ENCODE measurements around the gene VAV1.

The VAV1 gene

GRCh38 chr19:6811906-6812305, 39.4 kb downstream of the VAV1 start:
- no peaks in the 10 kb centered on the region for H3K4me1 ChIP-seq (ENCODE audit: insufficient read depth, low read length)
- H3K9me3 ChIP-seq (ENCODE audit: low read length): no peaks in the 10 kb centered on the region
- H3K27me3 ChIP-seq (ENCODE audit: insufficient read depth, low read length): no peaks in the 10 kb centered on the region
- no peaks in the 10 kb centered on the region for H3K36me3 ChIP-seq (ENCODE audit: insufficient read depth, low read length)
- H3K4me3 ChIP-seq (ENCODE audit: low read length): peak overlapping the region; percentile 19
- H2AFZ ChIP-seq (ENCODE audit: low read depth, low read length): peak overlapping the region; percentile 93

- H3K27me3 ChIP-seq (ENCODE audit: insufficient read depth, low read length): no peaks in the 10 kb centered on the region
- no peaks in the 10 kb centered on the region for H3K9me3 ChIP-seq (ENCODE audit: low read length)
- H3K36me3 ChIP-seq (ENCODE audit: insufficient read depth, low read length): no peaks in the 10 kb centered on the region
- H3K4me3 ChIP-seq (ENCODE audit: low read length): no peak overlapping the region
- H3K4me1 ChIP-seq (ENCODE audit: insufficient read depth, low read length): no peaks in the 10 kb centered on the region
- H2AFZ ChIP-seq (ENCODE audit: low read depth, low read length): peak overlapping the region; percentile 93
Measured at GRCh38 chr19:6812612-6813011, 40.1 kb downstream of the VAV1 start.

DNA sequence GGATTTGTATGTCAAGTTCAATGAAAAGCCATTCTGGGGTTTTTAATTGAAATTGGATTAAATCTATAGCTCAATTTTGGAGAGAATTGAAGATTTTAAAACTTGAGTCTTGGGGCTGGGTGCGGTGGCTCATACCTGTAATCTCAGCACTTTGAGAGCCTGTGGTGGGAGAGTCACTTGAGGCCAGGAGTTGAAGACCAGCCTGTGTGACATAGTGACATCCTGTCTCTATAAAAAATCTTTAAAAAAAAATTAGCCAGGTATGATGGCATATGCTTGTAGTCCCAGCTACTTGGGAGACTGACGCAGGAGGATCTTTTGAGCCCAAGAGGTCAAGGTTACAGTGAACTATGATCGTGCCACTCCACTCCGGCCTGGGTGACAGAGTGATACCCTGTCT, 41.2 kb downstream of the VAV1 start:
- Histone ChIP-seq H3K4me1 (ENCODE audit: insufficient read depth, low read length) (no peaks in the 10 kb centered on the region), H3K9me3 (ENCODE audit: low read length) (no peaks in the 10 kb centered on the region), H3K4me3 (ENCODE audit: low read length) (no peak overlapping the region)

GRCh38 chr19:6817179-6817578, 44.7 kb downstream of the VAV1 start:
- Histone ChIP-seq H2AFZ (ENCODE audit: low read depth, low read length) (no peak overlapping the region), H3K9me3 (ENCODE audit: low read length) (peaks cover 2% of the 10 kb centered on the region), H3K36me3 (ENCODE audit: insufficient read depth, low read length) (no peaks in the 10 kb centered on the region), H3K4me3 (ENCODE audit: low read length) (no peak overlapping the region), H3K4me1 (ENCODE audit: insufficient read depth, low read length) (no peaks in the 10 kb centered on the region), H3K27me3 (ENCODE audit: insufficient read depth, low read length) (no peaks in the 10 kb centered on the region)

More for the DNA sequence above, 41.2 kb downstream of the VAV1 start:
- no peak overlapping the region for H2AFZ ChIP-seq (ENCODE audit: low read depth, low read length)
- no peaks in the 10 kb centered on the region for H3K36me3 ChIP-seq (ENCODE audit: insufficient read depth, low read length)
- H3K27me3 ChIP-seq (ENCODE audit: insufficient read depth, low read length): no peaks in the 10 kb centered on the region

DNA sequence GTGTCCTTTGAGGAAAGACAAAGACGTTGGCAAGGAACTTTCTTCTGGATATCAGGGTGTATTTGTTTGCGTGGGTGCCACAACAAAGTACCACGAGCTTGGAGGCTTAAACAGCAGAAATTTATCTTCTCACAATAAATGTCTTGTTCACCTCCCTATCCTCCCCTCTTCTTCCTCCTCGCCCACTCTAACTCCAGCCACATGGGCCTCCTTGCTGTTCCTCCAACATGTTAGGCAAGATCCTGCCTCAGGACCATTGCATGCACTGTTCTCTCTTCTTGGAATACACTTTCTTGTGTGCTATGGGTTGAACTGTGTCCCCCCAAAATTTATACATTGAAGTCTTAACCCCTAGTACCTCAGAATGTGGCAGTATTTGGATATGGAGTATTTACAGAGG, 45.7 kb downstream of the VAV1 start:
- H3K36me3 ChIP-seq (ENCODE audit: insufficient read depth, low read length): no peaks in the 10 kb centered on the region
- no peaks in the 10 kb centered on the region for H3K27me3 ChIP-seq (ENCODE audit: insufficient read depth, low read length)
- no peaks in the 10 kb centered on the region for H3K4me1 ChIP-seq (ENCODE audit: insufficient read depth, low read length)
- peaks cover 2% of the 10 kb centered on the region for H3K9me3 ChIP-seq (ENCODE audit: low read length)
- no peak overlapping the region for H3K4me3 ChIP-seq (ENCODE audit: low read length)
- H2AFZ ChIP-seq (ENCODE audit: low read depth, low read length): no peak overlapping the region

- Histone ChIP-seq H3K4me1 (ENCODE audit: insufficient read depth, low read length) (no peaks in the 10 kb centered on the region), H2AFZ (ENCODE audit: low read depth, low read length) (no peak overlapping the region), H3K36me3 (ENCODE audit: insufficient read depth, low read length) (no peaks in the 10 kb centered on the region), H3K4me3 (ENCODE audit: low read length) (no peak overlapping the region), H3K27me3 (ENCODE audit: insufficient read depth, low read length) (no peaks in the 10 kb centered on the region), H3K9me3 (ENCODE audit: low read length) (peaks cover 2% of the 10 kb centered on the region)
Measured at GRCh38 chr19:6819323-6819722, 46.8 kb downstream of the VAV1 start.

DNA sequence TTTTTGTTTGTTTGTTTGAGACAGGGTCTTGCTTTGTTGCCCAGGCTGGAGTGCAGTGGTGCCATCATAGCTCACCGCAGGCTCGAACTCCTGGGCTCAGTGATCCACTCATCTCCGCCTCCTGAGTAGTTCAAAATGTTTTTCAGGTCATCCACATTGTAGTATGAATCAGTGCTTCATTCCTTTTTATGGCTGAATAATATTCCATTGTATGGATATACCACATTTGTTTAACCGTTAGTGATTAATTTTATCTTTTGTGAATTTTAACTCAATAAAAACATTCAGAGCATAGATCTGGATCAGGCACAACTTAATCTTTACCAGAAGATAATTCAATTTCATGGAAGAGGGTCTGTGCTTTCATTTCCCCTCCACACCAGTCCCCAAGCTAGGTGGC, 47.7 kb downstream of the VAV1 start:
- H3K27me3 ChIP-seq (ENCODE audit: insufficient read depth, low read length): no peaks in the 10 kb centered on the region
- no peaks in the 10 kb centered on the region for H3K4me1 ChIP-seq (ENCODE audit: insufficient read depth, low read length)
- peaks cover 2% of the 10 kb centered on the region for H3K9me3 ChIP-seq (ENCODE audit: low read length)
- H2AFZ ChIP-seq (ENCODE audit: low read depth, low read length): no peak overlapping the region
- H3K36me3 ChIP-seq (ENCODE audit: insufficient read depth, low read length): no peaks in the 10 kb centered on the region
- no peak overlapping the region for H3K4me3 ChIP-seq (ENCODE audit: low read length)

- no peaks in the 10 kb centered on the region for H3K27me3 ChIP-seq (ENCODE audit: insufficient read depth, low read length)
- no peaks in the 10 kb centered on the region for H3K4me1 ChIP-seq (ENCODE audit: insufficient read depth, low read length)
- H3K36me3 ChIP-seq (ENCODE audit: insufficient read depth, low read length): no peaks in the 10 kb centered on the region
- peaks cover 2% of the 10 kb centered on the region for H3K9me3 ChIP-seq (ENCODE audit: low read length)
- no peak overlapping the region for H3K4me3 ChIP-seq (ENCODE audit: low read length)
- H2AFZ ChIP-seq (ENCODE audit: low read depth, low read length): no peak overlapping the region
Measured at GRCh38 chr19:6821639-6822310, 49.3 kb downstream of the VAV1 start.

DNA sequence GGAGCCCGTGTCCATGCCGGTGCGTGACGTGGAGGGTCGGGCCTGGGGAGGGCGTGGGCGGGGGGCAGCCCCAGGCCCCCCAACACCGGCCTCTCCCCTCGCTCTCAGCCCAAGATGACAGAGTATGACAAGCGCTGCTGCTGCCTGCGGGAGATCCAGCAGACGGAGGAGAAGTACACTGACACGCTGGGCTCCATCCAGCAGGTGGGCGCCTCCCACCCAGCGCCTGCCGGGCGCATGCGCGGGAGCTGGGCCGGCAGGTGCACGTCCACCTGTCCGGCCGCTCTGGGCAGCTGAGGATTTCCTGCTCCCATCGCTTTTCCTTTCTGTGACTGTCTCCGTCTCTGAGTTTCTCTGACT, 49.8 kb downstream of the VAV1 start:
- H3K27me3 ChIP-seq (ENCODE audit: insufficient read depth, low read length): no peaks in the 10 kb centered on the region

DNA sequence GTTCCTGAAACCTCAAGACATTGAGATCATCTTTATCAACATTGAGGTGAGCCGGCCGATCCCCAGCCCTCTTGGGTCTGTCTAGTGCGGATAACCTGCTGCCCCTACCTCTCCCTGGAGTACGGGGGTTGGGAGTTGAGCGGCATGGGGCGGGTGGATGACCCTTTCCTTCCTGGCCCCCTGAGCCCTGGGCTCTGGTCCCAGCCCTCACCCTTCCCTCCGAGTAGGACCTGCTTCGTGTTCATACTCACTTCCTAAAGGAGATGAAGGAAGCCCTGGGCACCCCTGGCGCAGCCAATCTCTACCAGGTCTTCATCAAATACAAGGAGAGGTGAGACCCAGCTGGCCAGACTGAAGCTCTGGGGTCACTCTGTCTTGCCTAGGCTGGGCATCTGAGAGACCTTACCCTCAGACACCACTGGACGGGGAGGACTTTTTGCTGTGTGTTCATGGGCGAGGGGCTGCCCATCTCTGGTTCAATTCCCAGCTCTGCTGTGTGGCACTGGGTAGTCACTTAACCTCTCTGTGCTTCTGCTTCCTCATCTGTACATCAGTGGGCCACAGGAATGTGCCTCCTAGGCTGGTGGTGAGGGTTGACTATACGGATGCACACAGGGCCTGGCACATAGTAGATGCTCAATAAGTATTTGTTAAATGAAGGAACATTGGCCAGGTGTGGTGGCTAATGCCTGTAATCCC, 52.7 kb downstream of the VAV1 start:
- H3K36me3 ChIP-seq (ENCODE audit: insufficient read depth, low read length): no peaks in the 10 kb centered on the region
- no peaks in the 10 kb centered on the region for H3K9me3 ChIP-seq (ENCODE audit: low read length)
- H3K27me3 ChIP-seq (ENCODE audit: insufficient read depth, low read length): no peaks in the 10 kb centered on the region
- no peak overlapping the region for H2AFZ ChIP-seq (ENCODE audit: low read depth, low read length)
- no peak overlapping the region for H3K4me3 ChIP-seq (ENCODE audit: low read length)
- no peaks in the 10 kb centered on the region for H3K4me1 ChIP-seq (ENCODE audit: insufficient read depth, low read length)

More for the DNA sequence above, 49.8 kb downstream of the VAV1 start:
- Histone ChIP-seq H3K4me3 (ENCODE audit: low read length) (no peak overlapping the region), H2AFZ (ENCODE audit: low read depth, low read length) (no peak overlapping the region), H3K4me1 (ENCODE audit: insufficient read depth, low read length) (no peaks in the 10 kb centered on the region), H3K9me3 (ENCODE audit: low read length) (peaks cover 2% of the 10 kb centered on the region), H3K36me3 (ENCODE audit: insufficient read depth, low read length) (no peaks in the 10 kb centered on the region)

DNA sequence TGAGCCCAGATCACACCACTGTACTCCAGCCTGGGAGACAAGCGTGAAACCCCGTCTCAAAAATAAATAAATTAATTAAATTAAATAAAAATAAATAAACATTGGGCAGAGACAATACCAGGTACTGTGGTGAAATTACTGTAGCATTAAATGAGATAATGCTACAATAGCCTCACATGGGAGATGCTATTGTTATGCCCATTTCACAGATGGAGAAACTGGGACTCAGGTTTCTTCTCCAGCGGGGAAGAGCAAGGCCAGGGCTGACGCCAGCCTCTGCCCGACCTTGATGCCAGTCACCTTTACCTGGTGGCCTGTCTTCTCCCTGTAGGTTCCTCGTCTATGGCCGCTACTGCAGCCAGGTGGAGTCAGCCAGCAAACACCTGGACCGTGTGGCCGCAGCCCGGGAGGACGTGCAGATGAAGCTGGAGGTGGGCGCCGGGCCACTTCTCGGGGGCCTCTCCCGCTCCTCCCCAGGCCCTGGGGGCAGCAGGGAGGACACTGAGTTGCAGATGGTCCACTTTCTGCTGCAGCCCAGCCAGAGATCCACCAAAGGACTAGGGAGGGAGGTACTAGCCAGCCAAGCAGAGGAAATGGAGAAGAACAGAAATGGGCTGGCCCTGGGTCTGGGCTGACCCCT, 53.9 kb downstream of the VAV1 start:
- H2AFZ ChIP-seq (ENCODE audit: low read depth, low read length): no peak overlapping the region
- H3K36me3 ChIP-seq (ENCODE audit: insufficient read depth, low read length): no peaks in the 10 kb centered on the region
- no peaks in the 10 kb centered on the region for H3K9me3 ChIP-seq (ENCODE audit: low read length)

GRCh38 chr19:6828306-6828697, 55.8 kb downstream of the VAV1 start:
- H3K27me3 ChIP-seq (ENCODE audit: insufficient read depth, low read length): no peaks in the 10 kb centered on the region
- no peaks in the 10 kb centered on the region for H3K9me3 ChIP-seq (ENCODE audit: low read length)
- H2AFZ ChIP-seq (ENCODE audit: low read depth, low read length): no peak overlapping the region
- no peak overlapping the region for H3K4me3 ChIP-seq (ENCODE audit: low read length)
- H3K4me1 ChIP-seq (ENCODE audit: insufficient read depth, low read length): no peaks in the 10 kb centered on the region
- H3K36me3 ChIP-seq (ENCODE audit: insufficient read depth, low read length): no peaks in the 10 kb centered on the region

More for the DNA sequence above, 53.9 kb downstream of the VAV1 start:
- Histone ChIP-seq H3K27me3 (ENCODE audit: insufficient read depth, low read length) (no peaks in the 10 kb centered on the region), H3K4me1 (ENCODE audit: insufficient read depth, low read length) (no peaks in the 10 kb centered on the region), H3K4me3 (ENCODE audit: low read length) (no peak overlapping the region)

GRCh38 chr19:6828698-6829633, 56.5 kb downstream of the VAV1 start:
- H3K9me3 ChIP-seq (ENCODE audit: low read length): no peaks in the 10 kb centered on the region
- H3K27me3 ChIP-seq (ENCODE audit: insufficient read depth, low read length): no peaks in the 10 kb centered on the region
- H3K4me3 ChIP-seq (ENCODE audit: low read length): no peak overlapping the region
- H2AFZ ChIP-seq (ENCODE audit: low read depth, low read length): no peak overlapping the region
- H3K4me1 ChIP-seq (ENCODE audit: insufficient read depth, low read length): no peaks in the 10 kb centered on the region
- no peaks in the 10 kb centered on the region for H3K36me3 ChIP-seq (ENCODE audit: insufficient read depth, low read length)

Measured in neuron (in vitro differentiated cells).